ENCODE data around the gene RPL27A.
A peak's percentile ranks its signal among the peaks of the same experiment; 100 is the strongest.

RPL27A gene

DNA sequence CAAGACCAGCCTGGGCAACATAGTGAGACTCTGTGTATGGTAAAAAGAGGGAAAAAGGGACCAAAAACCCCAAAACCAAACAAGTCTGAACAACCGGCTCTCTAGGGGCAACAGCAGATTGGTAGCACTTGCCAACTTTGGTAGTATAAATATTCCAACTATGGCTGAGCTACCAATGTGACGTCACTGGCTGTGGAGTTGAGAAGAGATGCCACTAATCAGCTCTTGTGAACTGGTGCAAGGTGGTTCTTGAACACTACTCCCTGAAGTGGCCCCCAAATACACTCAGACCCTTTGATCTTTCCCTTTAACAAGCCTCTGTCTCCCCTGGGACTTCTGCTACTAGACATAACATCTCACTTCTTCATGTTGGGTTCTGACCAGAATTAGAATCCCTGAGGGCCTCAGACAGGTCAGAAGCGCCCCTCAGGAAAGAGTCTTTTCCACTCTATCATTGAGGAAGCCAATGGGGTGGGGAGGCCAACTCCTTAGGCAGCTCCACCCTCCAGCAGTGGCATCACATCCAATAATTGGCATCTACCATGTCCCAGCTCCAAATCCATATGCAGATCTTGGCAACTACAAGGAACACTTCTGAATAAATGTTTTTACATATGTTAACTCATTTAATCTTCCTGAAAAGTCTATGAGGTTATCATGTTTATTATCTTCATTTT is 49.2 kb downstream of the RPL27A start:
- TF ChIP-seq, protein P1, sequence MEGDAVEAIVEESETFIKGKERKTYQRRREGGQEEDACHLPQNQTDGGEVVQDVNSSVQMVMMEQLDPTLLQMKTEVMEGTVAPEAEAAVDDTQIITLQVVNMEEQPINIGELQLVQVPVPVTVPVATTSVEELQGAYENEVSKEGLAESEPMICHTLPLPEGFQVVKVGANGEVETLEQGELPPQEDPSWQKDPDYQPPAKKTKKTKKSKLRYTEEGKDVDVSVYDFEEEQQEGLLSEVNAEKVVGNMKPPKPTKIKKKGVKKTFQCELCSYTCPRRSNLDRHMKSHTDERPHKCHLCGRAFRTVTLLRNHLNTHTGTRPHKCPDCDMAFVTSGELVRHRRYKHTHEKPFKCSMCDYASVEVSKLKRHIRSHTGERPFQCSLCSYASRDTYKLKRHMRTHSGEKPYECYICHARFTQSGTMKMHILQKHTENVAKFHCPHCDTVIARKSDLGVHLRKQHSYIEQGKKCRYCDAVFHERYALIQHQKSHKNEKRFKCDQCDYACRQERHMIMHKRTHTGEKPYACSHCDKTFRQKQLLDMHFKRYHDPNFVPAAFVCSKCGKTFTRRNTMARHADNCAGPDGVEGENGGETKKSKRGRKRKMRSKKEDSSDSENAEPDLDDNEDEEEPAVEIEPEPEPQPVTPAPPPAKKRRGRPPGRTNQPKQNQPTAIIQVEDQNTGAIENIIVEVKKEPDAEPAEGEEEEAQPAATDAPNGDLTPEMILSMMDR (IDR thresholded peaks at IDR 0.05; ENCODE audit: insufficient read depth, low read depth, low read length, missing control alignments), result no peak
- no peak overlapping the region for H3K4me3 ChIP-seq (ENCODE audit: low read length)

DNA sequence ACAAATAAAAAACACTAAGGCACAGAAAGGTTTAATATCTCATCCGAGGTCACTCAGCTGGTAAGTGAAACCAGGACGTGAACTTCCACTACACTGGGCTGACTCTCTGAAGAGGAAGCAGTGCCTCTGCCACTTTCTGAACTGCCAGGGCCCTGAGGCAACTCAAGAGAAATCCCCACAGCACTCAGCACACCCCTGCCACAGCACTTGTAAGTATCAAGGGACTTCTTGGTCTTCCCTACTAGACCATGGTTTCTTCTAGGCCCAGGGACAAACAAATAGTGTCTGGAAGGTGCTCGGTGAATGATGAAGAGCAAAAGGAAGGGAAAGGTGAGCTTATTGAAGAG is 49.7 kb downstream of the RPL27A start:
- DNase-seq (ENCODE audit: low read depth), result no peak
- TF ChIP-seq, protein P1 (IDR thresholded peaks at IDR 0.05; ENCODE audit: insufficient read depth, low read depth, low read length, missing control alignments), result no peak
- no peak overlapping the region for H3K4me3 ChIP-seq (ENCODE audit: low read length)

More for the DNA sequence above, 49.2 kb downstream of the RPL27A start:
- no peak for DNase-seq (ENCODE audit: low read depth)

DNA sequence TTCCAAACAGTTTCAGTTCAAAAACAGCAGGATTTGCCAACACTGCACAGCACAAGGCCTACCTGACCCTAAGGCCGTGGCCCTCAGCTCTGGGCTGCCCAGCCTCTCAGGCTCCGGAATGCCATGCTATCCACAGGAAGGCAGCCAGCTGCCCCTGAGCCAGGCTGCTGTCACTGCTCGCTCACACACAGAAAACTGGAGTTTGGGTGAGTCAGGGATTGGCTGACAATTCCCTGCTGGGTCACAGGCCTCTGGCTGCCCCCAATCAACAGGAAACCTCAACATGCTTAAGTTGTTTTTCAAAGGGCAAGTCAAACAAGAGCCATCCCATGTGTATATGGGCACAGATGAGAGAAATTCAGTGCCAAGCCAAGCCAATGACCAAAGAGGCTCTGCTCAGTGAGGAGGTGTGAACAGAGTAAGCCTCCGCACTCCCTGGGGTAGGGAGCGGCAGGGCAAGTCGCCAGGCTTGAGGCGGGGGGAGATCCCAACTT is 50.2 kb downstream of the RPL27A start:
- DNase-seq (ENCODE audit: low read depth), result peak; percentile 58
- H3K4me3 ChIP-seq (ENCODE audit: low read length), result no peak overlapping the region
- TF ChIP-seq, protein P1 (IDR thresholded peaks at IDR 0.05; ENCODE audit: insufficient read depth, low read depth, low read length, missing control alignments), result no peak

DNA sequence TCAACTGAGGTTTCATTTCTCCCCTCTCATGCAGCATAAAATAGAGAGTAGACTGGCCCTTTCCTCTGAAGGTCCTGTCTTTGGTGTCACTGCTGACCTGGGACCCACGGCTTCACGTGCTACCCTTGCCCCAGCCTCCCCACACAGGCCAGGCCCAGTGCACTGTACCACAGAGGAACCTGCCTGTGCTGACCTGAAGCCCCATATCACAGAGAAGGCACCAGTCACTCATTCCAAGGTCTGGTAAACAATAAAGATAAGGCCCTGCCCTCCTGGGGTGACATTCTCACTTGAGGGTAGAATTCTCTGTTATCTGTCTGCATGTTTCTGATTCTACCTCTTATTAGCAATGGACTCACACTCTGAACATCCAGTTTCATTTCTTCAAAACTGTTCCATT is 51.3 kb downstream of the RPL27A start:
- TF ChIP-seq, protein P1 (IDR thresholded peaks at IDR 0.05; ENCODE audit: insufficient read depth, low read depth, low read length, missing control alignments), result no peak
- no peak for DNase-seq (ENCODE audit: low read depth)
- H3K4me3 ChIP-seq (ENCODE audit: low read length), result no peak overlapping the region

DNA sequence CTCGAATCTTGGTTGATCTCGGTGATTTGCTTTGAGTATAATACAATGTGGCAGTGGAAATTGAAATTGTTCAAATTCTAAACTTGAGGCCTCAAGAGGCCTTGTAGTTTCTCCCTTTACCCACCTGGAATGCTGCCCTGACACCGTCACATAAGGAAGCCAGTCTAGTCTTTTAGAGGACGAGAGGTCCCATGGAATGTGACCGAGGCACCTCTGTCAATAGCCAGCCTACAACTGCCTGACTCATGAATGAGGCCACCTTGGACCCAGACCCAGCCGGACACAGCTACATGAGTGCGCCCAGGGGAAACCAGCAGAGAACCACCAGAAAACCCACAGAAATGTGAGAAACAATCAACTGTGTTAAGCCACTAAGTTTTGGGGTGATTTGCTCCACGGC is 52.5 kb downstream of the RPL27A start:
- H3K4me3 ChIP-seq (ENCODE audit: low read length), result no peak overlapping the region
- TF ChIP-seq, protein P1 (IDR thresholded peaks at IDR 0.05; ENCODE audit: insufficient read depth, low read depth, low read length, missing control alignments), result no peak
- no peak for DNase-seq (ENCODE audit: low read depth)

DNA sequence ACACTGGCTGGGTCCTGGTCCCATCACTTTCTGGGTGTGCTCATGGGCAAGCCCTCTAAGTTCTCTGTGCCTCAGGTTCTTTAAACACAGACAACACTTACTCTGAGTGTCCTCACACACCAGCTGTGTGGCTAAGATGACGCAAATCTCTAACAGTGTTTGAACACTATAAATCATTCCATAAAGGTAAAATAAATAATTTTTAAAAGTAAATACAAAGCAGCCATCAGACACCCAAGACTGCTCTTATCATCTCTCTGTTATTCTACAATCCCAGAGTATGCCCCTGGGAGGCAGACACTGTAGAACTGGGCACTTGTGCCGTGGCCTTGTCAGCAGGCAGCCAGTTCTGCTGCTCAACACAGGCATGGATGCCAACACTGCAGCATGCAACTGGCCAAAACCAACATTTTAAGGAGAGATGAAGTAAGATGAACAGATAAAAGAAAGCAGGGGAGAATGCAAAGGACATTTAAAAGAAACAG is 56.8 kb downstream of the RPL27A start:
- H3K4me3 ChIP-seq (ENCODE audit: low read length), result no peak overlapping the region
- TF ChIP-seq, protein P1 (IDR thresholded peaks at IDR 0.05; ENCODE audit: insufficient read depth, low read depth, low read length, missing control alignments), result no peak
- DNase-seq (ENCODE audit: low read depth), result no peak
